GM19193 (cell line): Measurements from ENCODE around the gene ALDH16A1.
A peak's percentile ranks its signal among the peaks of the same experiment; 100 is the strongest.

Source experiments
- POLR2A ChIP-seq: IDR thresholded peaks from 4 replicates; pipeline ENCODE4 v1.6.1; 2011; ENCODE audit not compliant: insufficient read depth, insufficient read length; ENCODE audit errors: extremely low read depth

ALDH16A1 gene

GRCh38 chr19:49442354-49442753 is 10.7 kb upstream of the ALDH16A1 start:
- no peak for TF ChIP-seq POLR2A

- TF ChIP-seq POLR2A: no peak
Observed at GRCh38 chr19:49442771-49443365, 10.2 kb upstream of the ALDH16A1 start.

DNA sequence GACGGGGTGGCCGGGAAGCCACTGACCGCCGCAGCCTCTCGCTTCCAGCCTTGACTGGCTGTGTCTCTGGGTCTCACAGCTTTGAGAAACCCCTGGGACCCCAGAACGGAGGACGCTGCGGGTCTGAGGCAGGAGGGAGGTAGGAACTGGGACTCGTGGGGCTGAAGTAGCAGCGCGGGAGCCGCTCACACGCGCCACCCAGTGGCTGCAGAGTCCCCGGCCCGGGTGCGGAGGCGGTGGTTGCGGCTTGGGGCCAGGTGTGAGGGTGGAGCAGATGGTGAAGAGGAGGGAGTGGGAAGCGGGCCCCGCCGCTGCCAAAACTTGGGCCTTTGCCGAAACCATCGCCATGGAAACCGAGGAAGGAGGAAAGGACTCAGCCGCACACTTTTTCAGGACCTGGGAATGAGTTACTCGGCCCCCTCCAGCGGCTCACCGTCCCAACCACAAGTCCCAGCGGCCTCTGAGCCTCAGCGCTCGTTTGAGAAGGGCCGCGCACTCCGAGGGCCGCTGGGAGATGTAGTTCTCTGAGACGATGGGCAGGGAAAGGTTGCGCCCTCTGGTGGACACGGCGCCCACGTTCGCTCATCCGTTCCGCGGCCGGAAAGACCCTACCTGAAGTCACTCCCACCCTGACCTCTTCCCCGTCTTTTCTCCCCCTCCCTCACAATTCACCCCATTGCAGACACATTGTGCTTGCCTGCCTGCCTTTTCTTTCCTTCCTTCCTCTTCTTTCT is 9.5 kb upstream of the ALDH16A1 start:
- no peak for TF ChIP-seq POLR2A

GRCh38 chr19:49445997-49446396 is 7.0 kb upstream of the ALDH16A1 start:
- TF ChIP-seq POLR2A: no peak

- TF ChIP-seq POLR2A: no peak
Observed at GRCh38 chr19:49447485-49448431, 5.3 kb upstream of the ALDH16A1 start.

DNA sequence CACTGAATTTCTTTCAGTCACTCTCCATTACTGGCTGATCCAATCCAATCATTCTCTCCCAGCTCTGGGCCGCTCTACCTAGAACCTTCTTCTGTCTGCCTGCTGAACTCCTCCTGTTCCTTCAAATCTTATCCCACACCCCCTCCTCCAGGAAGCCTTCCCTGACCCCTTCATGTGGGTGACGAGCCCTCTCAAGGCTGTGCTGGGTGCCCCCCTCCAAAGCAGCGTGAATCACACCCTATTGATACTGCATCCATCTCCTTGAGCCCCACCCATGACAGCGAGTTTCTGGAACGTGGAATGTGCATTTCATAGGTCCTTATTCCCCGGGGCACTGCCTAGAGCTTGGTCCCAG is 4.6 kb upstream of the ALDH16A1 start:
- TF ChIP-seq POLR2A: no peak

- no peak for TF ChIP-seq POLR2A
Observed at GRCh38 chr19:49450405-49450804, 2.6 kb upstream of the ALDH16A1 start.

- TF ChIP-seq POLR2A: peak; percentile 67
Observed at GRCh38 chr19:49451430-49452181, 1.4 kb upstream of the ALDH16A1 start, which contains the start of gene PIH1D1. PIH1D1 (minus strand) TSS chr19:49451814; CDS start chr19:49451574, 240 bp downstream.

GRCh38 chr19:49453757-49454240 is 774 bp downstream of the ALDH16A1 start:
- TF ChIP-seq POLR2A: no peak

- TF ChIP-seq POLR2A: no peak
Observed at GRCh38 chr19:49455773-49456172, 2.7 kb downstream of the ALDH16A1 start.

- no peak for TF ChIP-seq POLR2A
Observed at GRCh38 chr19:49456326-49456725, 3.3 kb downstream of the ALDH16A1 start.

DNA sequence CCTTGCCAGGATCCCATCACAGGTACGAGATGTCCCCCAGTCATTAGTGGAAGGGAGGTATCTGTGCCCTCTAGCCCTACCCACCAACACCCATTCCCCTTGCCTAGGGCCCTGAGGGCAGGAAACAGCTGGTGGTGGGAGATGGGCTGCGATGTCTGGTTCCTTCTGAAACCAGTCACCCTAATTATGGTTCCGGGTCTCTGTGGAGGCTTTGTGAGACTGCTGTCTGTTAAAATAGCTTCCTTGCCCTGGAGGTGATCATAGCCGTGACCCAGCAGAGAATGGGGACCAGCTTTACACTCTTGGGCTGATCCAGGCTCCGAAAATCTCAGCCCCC is 5.5 kb downstream of the ALDH16A1 start:
- TF ChIP-seq POLR2A: no peak

- no peak for TF ChIP-seq POLR2A
Observed at GRCh38 chr19:49459388-49459787, 6.4 kb downstream of the ALDH16A1 start.

- TF ChIP-seq POLR2A: no peak
Observed at GRCh38 chr19:49461656-49462055, 8.6 kb downstream of the ALDH16A1 start.

GRCh38 chr19:49462492-49462891 is 9.5 kb downstream of the ALDH16A1 start:
- TF ChIP-seq POLR2A: no peak
